GM19372 (cell line): ENCODE measurements around the gene MS4A10.

Source experiments
- ATAC-seq: cut with Tn5 transposase; IDR thresholded peaks from one replicate; pipeline ENCODE4 v1.9.1; 2021; ENCODE audit warnings: mild to moderate bottlenecking, low read depth, moderate library complexity; ENCODE audit not compliant: unreplicated experiment

Gene MS4A10

DNA sequence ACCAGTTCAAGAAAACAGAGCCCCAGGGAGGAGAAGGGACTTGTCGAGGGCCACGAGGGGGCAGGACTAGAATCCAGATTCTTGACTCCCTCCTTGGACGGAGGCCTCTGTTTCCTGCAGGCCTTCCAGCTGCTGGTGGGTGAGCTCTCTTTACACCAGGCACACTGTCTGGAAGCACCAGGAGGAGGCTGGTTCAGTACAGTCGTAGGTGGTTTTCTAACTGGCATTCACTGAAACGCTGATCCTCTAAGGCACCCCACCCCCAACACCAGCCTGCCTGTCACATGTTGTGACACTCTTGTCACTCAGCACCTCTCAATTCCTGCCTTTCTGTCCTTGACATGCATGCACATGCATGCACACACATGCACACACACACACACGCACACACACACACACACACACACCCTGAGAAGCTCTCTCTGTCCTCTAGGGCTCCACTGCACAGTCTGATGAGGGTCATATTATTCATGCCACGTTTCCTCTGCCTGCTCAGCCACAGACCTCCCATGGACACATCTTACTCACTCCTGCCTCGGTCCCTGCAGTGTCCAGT, 751 bp downstream of the MS4A10 start:
- no peak for ATAC-seq

DNA sequence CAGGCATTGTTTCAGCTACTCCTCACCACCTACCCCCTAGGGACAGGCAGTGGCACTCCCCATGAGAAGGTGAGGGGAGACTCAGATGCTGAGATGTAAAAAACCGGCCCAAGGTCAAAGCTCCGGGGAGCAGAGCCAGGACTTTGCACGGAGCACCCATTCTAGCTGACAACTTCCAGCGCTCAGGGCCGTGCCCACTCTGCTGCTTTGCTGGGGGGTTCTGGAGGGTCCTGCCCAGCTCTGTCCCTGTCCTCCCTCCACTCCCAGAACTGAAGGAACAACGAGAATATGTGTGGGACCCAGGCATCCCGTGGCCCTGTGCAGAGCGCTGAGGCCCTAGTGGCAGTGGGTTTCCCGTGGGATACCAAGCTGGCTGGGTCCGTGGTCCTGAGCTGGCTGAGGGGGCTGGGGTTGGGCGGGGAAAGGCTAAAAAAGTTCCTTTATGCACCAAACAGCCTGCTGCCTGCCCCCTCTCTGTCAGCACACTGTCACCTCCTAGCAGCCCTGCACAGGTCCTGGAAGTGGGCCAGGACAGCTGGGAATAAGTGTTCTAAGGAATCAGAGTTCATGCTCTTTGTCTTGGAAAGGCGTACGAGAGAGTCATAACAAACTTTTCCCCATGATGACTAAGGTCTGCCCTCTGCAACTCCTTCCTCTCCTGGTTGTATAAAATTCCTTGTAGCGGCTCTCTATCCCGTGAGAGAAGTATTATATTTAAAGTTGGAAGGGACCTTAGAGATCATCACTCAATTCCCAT, 1.9 kb downstream of the MS4A10 start:
- no peak for ATAC-seq

DNA sequence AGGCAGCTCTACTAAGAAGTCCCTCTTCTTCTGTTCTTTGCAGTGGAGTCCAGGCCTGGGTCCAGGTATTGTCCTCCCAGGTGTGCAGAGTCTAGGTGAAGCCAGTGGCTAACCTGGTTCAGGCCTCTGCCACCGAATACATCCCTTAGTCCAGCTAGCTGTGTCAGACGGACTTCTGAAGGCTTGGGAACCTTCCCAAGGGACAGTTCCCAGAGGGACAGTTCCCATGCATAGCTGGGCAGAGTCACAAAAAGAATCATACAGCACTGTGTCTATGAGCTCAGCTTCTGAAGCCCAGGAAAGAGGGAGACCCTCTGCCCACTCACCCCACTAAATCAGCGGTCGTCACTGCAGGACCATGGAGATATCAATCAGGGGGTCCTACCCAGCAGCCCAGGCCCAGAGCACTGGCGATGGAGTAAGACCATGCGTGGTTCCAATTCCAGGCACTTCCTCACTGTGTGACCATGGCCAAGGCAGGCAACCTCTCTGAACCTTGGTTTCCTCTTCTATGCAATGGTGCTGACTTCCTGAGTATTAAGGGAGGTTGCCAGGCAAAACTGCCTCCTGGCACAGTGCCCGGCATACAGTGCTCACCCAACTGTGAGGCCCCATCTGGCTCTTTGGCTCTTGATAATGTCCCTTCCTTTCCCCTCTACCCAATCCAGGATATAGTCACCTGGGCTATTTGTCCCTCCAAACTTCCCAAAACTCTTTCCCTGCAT, 3.4 kb downstream of the MS4A10 start:
- no peak for ATAC-seq

DNA sequence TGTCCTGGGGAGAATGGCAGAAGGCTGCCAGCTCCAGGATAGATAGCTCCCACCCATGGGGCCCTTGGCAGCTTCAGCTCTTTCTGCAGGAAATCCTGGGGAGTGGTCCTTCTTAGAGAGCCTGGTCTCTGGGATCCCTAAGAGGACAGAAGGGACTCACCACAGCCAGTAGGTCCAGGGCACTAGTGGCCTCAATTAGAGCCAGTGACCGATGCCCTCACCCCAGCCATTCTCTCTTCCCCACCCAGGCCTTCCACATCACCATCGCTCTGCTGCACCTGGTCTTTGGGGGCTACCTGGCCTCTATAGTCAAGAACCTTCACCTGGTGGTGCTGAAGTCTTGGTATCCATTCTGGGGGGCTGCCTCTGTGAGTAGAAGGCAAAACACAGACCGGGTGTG, 5.6 kb downstream of the MS4A10 start:
- ATAC-seq, result no peak

DNA sequence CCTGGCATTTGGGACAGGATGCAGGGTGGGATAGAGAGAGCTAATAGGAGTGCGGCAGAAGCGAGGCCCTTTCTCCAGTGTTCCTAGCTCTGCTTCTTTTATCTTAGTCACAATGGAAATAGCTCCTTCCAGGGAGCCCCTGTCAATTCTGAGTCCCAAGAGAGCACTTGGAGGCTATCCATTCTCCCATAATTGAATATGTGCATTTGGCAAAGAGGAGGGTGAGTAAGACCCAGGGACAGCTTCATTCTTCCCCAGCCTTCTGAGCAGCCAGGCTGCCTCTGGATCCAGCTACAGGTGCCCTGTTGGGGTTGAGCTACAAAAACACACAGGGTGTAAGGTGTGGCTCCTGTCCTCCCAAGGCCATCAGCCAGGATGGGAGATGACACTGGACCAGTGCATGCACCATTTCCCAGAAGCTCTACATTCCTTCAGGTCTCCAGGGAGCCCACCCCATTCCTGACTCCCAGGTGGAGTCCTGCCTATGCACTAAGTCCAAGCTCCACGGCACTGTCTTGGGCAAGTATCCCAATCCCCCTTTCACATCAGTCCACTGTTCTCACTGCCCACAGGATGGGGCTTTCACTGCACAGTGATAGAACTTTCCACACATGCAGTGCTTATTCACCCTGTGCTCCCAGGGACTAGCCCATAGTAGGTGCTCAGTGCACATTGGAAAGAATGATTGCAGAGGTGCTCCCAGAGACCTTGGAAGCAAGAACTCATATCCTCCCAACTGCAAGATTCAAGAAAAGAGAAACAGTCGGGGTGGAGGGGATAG, 6.2 kb downstream of the MS4A10 start:
- no peak for ATAC-seq

DNA sequence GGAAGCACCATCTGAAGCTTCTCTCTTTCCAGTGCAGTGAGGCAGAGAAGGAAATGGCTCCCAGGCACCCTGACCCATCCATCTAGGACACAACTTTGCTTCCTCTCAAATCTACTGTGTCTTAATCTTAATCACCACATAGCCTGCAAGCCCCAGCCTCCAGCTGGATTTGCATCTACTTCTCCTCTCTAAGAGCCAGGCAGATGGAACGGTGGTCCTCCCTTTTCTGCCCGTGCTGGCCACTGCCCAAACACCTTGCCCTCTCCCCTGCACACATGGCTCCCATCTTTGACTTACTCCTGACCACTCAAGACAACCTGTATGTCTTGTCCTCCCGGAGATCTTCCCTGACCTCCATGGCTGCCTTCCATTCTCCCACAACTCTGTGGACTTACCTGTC, 7.4 kb downstream of the MS4A10 start:
- ATAC-seq, result no peak

DNA sequence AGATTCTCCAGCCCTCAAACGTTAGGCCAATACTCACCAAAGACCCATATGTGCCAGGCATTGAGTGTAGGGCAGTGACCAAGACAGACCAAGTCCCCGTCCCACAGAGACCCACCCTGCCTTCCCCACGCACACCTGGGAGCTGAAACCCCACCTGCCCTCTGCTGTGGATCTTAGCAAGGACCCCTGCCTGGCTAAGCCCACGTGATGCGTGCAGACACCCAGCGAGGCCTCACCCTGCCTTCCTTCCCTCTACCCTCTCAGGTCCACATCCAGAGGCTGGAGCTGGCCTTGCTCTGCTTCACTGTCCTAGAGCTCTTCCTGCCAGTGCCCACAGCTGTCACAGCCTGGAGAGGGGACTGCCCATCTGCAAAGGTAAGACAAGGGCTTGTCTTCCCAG, 10.2 kb downstream of the MS4A10 start:
- no peak for ATAC-seq

DNA sequence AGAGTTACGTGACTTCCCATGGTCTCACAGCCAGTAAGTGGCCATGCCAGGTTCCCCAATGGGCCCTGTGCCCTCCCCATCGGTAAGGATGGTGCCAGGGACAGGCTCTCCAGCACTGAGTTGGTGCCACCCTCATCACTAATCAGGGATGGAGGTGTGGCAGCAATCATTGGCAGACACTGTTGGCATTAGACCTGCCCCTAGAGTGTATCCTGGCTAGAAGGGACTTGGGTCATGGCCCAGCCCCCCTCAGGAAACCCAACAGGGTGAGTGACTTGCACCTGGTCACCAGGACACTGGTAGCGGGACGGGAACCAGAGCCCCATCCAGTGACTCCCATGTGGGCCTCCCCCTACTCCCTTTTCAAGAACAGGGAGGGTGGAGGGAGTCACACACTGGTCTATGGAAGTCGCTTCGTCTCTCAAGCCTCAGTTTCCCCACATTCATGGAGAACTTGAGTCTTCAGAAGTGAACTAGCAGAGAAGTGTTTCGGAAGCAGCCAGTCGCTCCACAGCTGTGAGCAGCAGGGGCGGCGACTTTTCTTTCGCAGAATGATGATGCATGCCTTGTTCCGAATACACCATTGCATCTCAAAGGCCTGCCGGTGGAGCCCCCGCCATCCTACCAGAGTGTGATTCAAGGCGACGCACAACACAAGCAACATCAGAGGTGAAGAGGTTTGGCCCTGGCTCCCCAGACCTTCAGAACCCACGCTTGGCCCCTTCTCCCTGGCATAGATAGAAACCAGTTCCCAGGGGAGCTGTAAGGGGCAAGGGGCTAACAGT, 12.9 kb downstream of the MS4A10 start:
- no peak for ATAC-seq

DNA sequence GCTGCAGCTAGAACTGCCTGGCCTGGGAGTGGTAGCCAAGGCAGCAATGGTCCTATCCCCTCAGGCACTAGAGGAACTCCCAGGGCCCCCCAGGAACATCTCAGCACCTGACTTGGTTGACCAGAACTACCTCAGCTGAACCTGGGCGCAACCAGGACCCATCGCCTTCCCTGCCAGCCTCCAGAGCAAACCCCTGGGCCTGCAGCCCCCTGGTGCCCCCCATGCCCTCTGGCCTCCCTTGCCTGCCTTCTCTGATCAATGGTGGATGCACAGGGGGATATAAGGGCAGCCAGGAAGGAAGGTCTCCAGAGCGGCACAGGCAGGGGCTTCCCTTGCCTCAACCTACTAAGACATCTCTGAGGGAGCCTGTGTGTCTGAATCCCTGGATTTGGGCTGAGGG, 13.5 kb downstream of the MS4A10 start:
- no peak for ATAC-seq

DNA sequence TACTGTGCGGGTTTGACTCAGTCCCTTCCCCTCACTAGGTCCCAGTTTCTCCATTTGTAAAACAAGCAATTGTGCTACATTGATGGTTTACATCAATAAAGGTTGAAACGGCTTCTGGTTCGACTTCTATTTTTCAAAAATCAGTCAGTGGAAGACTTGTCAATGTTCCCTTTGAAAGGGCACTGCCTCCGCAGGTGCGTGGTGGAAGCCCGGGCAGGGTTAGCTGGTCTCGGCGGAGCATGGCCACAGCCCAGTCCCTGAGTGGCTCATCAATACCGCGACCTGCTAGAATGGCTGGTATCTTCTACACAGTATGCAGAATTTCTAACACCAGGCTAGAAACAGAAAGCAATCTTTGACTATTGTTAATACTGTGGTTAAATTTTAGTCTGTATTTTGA, 16.1 kb downstream of the MS4A10 start:
- no peak for ATAC-seq

DNA sequence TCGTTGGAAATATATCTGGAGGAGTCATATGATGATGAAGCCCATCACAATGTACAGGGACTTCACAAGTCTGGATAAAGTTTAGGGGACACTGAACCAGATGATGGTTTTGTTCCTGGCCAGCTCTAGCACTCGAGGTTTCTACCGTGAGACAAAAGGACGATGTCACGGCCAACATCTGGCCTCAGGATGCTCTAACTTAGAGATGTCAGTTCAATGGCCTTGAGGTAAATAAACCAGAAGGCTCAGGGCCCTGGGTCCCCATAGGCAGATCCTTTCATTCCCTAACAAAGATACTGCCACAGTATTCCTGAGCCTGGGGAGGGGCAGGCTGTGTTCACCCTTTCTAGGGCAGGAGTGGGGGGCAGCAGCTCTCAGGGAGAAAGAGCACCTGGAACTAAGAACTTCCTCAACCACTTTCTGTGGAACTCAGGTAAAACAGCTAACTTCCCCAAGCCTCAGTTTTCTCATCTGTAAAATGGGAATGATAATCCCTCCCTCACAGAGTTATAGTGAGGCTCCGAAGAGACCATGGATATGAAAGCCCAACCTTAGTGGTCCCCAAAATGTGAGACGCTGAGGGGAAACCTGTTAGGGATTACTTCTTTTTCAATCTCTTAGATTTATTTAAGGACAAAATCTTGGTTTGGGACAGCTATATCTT, 18.3 kb downstream of the MS4A10 start:
- ATAC-seq, result no peak

DNA sequence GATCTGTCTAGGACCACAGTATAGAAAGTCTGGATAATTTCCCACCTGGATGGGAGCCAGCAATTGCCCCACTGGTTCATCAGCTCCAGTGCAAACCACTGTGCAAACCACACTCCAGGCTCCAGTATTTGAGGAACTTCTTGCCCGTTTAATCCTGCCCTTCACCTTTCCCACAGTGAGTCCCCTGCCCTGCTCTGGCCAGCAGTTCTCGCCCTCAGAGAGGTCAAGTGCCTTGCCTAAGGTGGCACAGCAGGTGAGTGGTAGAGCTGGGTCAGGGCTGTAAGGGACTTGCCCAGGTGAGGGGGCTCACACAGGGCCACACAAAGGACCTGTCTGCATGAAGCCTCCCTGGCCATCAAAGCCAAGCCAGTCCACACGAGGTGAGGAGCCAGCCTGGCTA, 24.1 kb downstream of the MS4A10 start:
- no peak for ATAC-seq

DNA sequence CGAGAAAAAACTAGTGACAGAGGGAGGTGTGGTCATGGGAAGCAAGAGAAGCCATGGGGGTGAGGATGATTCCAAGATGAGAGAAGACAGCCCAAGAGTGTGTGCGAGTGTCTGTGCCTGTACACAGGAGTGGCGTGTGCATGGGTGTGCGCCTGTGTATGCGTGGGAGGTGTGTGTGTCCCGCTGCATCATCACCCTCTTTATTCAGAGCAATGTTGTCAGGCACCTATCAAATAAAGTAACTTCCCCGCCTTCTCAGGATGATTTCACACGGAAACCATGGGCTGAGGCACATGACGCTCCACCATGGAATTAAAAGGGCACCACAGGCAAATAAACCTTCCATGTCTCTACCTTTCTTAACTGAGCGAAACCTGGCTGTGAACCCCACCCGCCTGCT, 24.6 kb downstream of the MS4A10 start:
- ATAC-seq, result no peak

DNA sequence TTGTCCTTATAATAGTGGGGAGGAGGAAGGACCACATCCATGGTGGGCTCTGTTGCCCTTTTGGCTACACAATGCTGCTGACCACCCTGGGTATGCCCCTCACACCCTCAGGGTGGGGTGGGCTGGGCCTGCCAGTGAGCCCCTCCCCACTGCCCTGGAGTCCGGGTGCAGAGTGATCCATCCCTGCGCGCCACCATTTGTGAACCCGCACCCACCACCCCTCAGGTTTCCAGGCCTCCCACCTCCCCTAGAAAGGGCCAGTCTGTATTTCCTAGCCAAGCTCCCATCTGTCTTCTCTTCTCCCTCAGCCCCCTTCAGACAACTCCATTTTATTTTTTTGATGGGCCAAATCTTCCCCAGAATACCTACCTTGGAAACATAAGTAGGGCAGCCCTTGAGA, 25.0 kb downstream of the MS4A10 start:
- no peak for ATAC-seq

DNA sequence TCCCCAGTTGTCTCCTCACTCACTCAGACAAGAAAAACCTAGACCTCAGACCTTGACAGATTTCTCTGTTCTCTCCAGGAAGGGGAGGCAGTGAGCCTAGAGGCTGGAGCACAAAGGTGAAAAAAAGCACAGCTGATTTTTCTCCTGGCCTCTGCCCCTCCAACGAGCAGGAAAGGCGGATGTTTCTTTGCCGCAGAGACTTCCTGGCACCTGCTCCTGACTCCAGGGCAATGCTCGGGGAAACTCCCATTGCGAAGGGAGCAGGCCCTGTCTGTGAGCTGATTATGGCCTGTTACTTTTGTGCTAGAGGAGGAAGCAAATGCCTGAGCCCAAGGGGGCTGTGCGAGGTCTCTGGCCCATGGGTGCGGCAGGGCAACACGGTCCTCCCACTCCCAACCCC, 25.4 kb downstream of the MS4A10 start:
- no peak for ATAC-seq

DNA sequence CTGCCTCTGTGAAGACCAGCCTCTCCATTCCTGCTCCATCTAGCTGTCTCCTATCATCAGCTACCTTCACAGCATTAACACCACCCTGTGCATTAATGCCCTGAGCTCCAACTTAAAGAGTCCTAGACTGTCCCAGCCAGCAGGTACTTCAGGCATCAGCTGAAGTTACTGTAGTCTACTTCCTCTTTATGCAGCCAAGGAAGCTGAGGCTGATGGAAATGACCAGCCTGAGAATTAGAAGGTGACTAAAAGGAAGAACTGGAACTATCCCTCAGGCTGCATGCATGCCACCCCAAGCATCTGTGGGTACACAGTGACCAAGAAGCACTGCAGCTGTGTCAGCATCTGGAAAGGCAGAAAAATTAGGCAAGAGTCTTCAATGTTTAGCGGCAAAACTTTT, 28.2 kb downstream of the MS4A10 start:
- ATAC-seq, result no peak

DNA sequence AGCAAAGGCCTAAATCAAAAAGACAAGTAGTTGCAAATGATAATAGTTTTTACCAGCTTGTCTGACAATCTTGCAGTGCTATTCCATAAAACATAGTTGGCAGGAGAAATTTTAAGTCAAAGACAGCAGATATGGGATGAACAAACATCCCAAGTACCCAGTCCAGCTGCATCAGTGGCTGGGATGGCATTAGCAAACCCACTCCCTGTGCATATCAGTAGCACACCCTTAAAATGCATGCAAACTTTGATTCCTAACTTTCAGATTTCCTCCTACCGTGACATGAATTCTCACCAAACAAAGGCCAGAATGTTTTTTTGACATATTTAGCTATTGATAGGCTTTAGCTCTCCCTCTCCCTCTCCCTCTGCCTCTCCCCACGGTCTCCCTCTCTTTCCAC, 29.0 kb downstream of the MS4A10 start:
- no peak for ATAC-seq

DNA sequence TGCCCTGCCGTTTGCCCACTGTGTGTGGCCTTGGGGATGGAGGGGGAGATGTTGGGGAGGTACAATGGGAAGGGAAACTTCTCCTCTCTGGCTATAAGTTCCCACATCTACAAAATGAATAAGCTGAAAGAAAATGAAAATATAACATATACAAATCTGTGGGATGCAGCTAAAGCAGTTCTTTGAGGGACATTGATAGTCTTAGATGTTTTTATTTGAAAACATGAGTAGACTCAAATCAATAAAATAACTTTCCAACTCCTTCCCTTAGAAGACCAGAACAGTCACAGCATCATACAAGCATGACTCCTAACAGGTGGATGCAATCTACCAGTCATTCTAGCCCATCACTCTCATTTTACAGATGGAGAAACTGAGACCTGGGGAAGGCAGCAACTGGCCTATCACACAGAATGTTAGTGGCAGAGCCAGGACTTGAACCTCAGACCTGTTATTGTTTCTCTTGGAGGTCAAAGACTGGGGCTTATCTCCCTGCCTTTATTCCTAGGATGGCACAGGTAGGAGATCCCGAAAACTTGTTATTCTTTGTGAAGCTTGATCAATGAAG, 31.5 kb downstream of the MS4A10 start:
- ATAC-seq, result no peak

DNA sequence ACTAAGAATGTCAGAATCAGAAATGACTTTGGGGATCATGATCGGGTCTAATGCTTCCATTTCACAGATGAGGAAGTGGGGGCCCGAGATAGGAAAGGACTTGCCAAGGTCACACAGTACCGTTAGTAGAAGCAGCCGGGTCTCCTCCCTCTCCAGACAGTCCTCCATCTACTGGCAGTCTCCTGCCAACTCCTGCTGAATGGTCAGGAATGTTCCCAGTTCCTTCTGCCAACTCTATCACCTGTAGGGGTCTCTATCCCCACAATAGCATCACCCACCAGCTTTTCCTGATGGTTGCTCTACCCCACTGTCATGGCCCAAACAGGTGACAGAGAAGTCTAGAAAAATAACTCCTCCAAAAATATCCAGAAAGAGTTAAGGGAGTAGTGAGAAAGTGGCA, 32.9 kb downstream of the MS4A10 start:
- no peak for ATAC-seq
